ENCODE results near the gene RANBP1. TPM values are rescaled to one million over a fixed set of nuclear protein-coding genes. Genes with fewer than 3 reads are reported as not detected.

RANBP1 gene
- polyA plus RNA-seq, 2 of the 4 experiments (the other 2 are of a cell fraction) = 239 to 338 TPM

- 90% methylated on average over 4 of the region's 11 CpGs for whole genome bisulfite sequencing (ENCODE audit: missing lambda C conversion rate)
Measured at GRCh38 chr22:20173246-20173645, 57.3 kb downstream of the RANBP1 start.

GRCh38 chr22:20173772-20174171 lies 57.9 kb downstream of the RANBP1 start:
- ChIA-PET POLR2A (no interaction called here), CTCF (interaction anchor here (2.3 kb wide), 1 partner anchor 17 kb away, joined by 7 read pairs; no protein-coding TSS in a partner anchor)
- Histone ChIP-seq H3K4me2 (no peak overlapping the region), H3K9me3 (no peaks in the 10 kb centered on the region), H3K27ac (no peak overlapping the region), H3K4me1 (no peaks in the 10 kb centered on the region), H3K4me3 (no peak overlapping the region)
- ATAC-seq (no peak; a peak in 1 of 6 replicates), FAIRE-seq (no peak), DNase-seq (ENCODE audit: low read depth in 1 of 2, low spot score in 1 of 2) (no peak)
- TF ChIP-seq EHF (CRISPR knock-in tag; IDR thresholded peaks at IDR 0.05) = no peak
- TF ChIP-seq NR3C1 (IDR thresholded peaks at IDR 0.05) = no peak
- no peak for TF ChIP-seq HOXA7 (CRISPR knock-in tag; IDR thresholded peaks at IDR 0.05)
- no peak for TF ChIP-seq MAFK (IDR thresholded peaks at IDR 0.05; ENCODE audit: partially characterized antibody)
- TF ChIP-seq ATOH8 (CRISPR knock-in tag; IDR thresholded peaks at IDR 0.05; ENCODE audit: low read depth) = no peak
- no peak for TF ChIP-seq GATA3 (IDR thresholded peaks at IDR 0.05; ENCODE audit: borderline replicate concordance)
- TF ChIP-seq BCL3 (IDR thresholded peaks at IDR 0.05) = no peak
- 75% methylated on average over 2 of the region's 10 CpGs for WGBS (ENCODE audit: missing lambda C conversion rate)

More at GRCh38 chr22:20173246-20173645, 57.3 kb downstream of the RANBP1 start:
- no peak for ATAC-seq
- ChIA-PET POLR2A (no interaction called here), CTCF (interaction anchor here (1.4 to 2.3 kb wide), 2 partner anchors 16 to 20 kb away, joined by 4 to 7 read pairs; no protein-coding TSS in a partner anchor)
- Histone ChIP-seq H3K4me2 (no peak overlapping the region), H3K4me1 (no peaks in the 10 kb centered on the region), H3K27ac (no peak overlapping the region), H3K4me3 (no peak overlapping the region), H3K9me3 (no peaks in the 10 kb centered on the region)
- no peak for DNase-seq (ENCODE audit: low read depth in 1 of 2, low spot score in 1 of 2)
- TF ChIP-seq RCOR1 (IDR thresholded peaks at IDR 0.05; ENCODE audit: low read depth, low read length) (no peak), CBX2 (IDR thresholded peaks at IDR 0.05; ENCODE audit: borderline replicate concordance, low read depth) (no peak), MAX (IDR thresholded peaks at IDR 0.05) (no peak), JUNB (IDR thresholded peaks at IDR 0.05) (no peak), BHLHE40 (IDR thresholded peaks at IDR 0.05; ENCODE audit: low read depth, low read length) (no peak), MYC (IDR thresholded peaks at IDR 0.05; ENCODE audit: borderline replicate concordance, low read length) (no peak), E2F6 (IDR thresholded peaks at IDR 0.05; ENCODE audit: borderline replicate concordance, low read depth) (no peak), HOXB13 (CRISPR knock-in tag; IDR thresholded peaks at IDR 0.05; ENCODE audit: low read depth) (no peak), NFE2L2 (conservative IDR thresholded peaks at IDR 0.05; ENCODE audit: low read length) (no peak), MAZ (IDR thresholded peaks at IDR 0.05; ENCODE audit: borderline replicate concordance, low read depth, low read length) (no peak), MAFK (IDR thresholded peaks at IDR 0.05; ENCODE audit: partially characterized antibody) (no peak), HDAC2 (IDR thresholded peaks at IDR 0.05) (no peak), HES2 (IDR thresholded peaks at IDR 0.05) (no peak), FOXS1 (CRISPR knock-in tag; IDR thresholded peaks at IDR 0.05) (no peak), HMGXB4 (CRISPR knock-in tag; IDR thresholded peaks at IDR 0.05; ENCODE audit: borderline replicate concordance) (no peak), CHD4 (IDR thresholded peaks at IDR 0.05; ENCODE audit: borderline replicate concordance) (no peak), EHF (CRISPR knock-in tag; IDR thresholded peaks at IDR 0.05) (no peak), JUN (IDR thresholded peaks at IDR 0.05) (no peak), CHD2 (IDR thresholded peaks at IDR 0.05; ENCODE audit: low read length, partially characterized antibody) (no peak)
- FAIRE-seq = no peak
